ENCODE measurements around the gene MYO3B.
"Not testable (repeated sequence)": the region's sequence is repeated elsewhere in the genome, so short reads cannot be mapped to it uniquely, and the experiment has no call there.

MYO3B gene

GRCh38 chr2:170656669-170657068, 478.7 kb downstream of the MYO3B start:
- H3K27ac ChIP-seq: no peak overlapping the region
- TF ChIP-seq CTCF (IDR thresholded peaks at IDR 0.05): no peak
- TF ChIP-seq ZFX (IDR thresholded peaks at IDR 0.05; ENCODE audit: borderline replicate concordance): no peak

GRCh38 chr2:170660409-170660808, 482.5 kb downstream of the MYO3B start:
- H3K27ac ChIP-seq: no peak overlapping the region
- TF ChIP-seq CTCF (IDR thresholded peaks at IDR 0.05) (no peak), ZFX (IDR thresholded peaks at IDR 0.05; ENCODE audit: borderline replicate concordance) (no peak)

- TF ChIP-seq CTCF (IDR thresholded peaks at IDR 0.05) (no peak), ZFX (IDR thresholded peaks at IDR 0.05; ENCODE audit: borderline replicate concordance) (no peak)
- H3K27ac ChIP-seq: no peak overlapping the region
Observed at GRCh38 chr2:170665743-170666142, 487.8 kb downstream of the MYO3B start.

- H3K27ac ChIP-seq: no peak overlapping the region
- TF ChIP-seq ZFX (IDR thresholded peaks at IDR 0.05; ENCODE audit: borderline replicate concordance) (no peak), CTCF (IDR thresholded peaks at IDR 0.05) (no peak)
Observed at GRCh38 chr2:170669909-170670308, 492.0 kb downstream of the MYO3B start.

GRCh38 chr2:170670651-170671050, 492.7 kb downstream of the MYO3B start:
- TF ChIP-seq ZFX (IDR thresholded peaks at IDR 0.05; ENCODE audit: borderline replicate concordance) (no peak), CTCF (IDR thresholded peaks at IDR 0.05) (no peak)
- H3K27ac ChIP-seq: no peak overlapping the region

GRCh38 chr2:170671079-170671478, 493.1 kb downstream of the MYO3B start:
- TF ChIP-seq ZFX (IDR thresholded peaks at IDR 0.05; ENCODE audit: borderline replicate concordance) (no peak), CTCF (IDR thresholded peaks at IDR 0.05) (no peak)

GRCh38 chr2:170674282-170674681, 496.3 kb downstream of the MYO3B start:
- H3K27ac ChIP-seq: not testable (repeated sequence)

More at GRCh38 chr2:170671079-170671478, 493.1 kb downstream of the MYO3B start:
- H3K27ac ChIP-seq: no peak overlapping the region

GRCh38 chr2:170675701-170676100, 497.8 kb downstream of the MYO3B start:
- TF ChIP-seq ZFX (IDR thresholded peaks at IDR 0.05; ENCODE audit: borderline replicate concordance) (no peak), CTCF (IDR thresholded peaks at IDR 0.05) (no peak)

More at GRCh38 chr2:170675701-170676100, 497.8 kb downstream of the MYO3B start:
- H3K27ac ChIP-seq: no peak overlapping the region
